Upper lobe of left lung (tissue), 4 donors: Measurements from ENCODE around the gene ATL1.

ENCODE experiments used
- CTCF ChIP-seq, 6 experiments: fragments of 450-650 bp in 4 of 6; fragments of 200-600 bp in 2 of 6; sonication (generic) in 2 of 6; IDR thresholded peaks; one replicate each; pipeline ENCODE4 v1.5.1; 2016 to 2019; ENCODE audit warnings: antibody characterized with exemption in 6 of 6
- EP300 ChIP-seq, 4 donors: sonication (generic); formaldehyde crosslinking; IDR thresholded peaks; one replicate each; pipeline ENCODE4 v1.5.1; 2017; ENCODE audit warnings: antibody characterized with exemption in 4 of 4, control low read depth in 2 of 4
- POLR2A ChIP-seq, 4 donors: fragments of 450-650 bp; IDR thresholded peaks; one replicate each; pipeline ENCODE4 v1.5.1; 2016 to 2017; ENCODE audit warnings: antibody characterized with exemption in 4 of 4, mild to moderate bottlenecking in 2 of 4

DNA sequence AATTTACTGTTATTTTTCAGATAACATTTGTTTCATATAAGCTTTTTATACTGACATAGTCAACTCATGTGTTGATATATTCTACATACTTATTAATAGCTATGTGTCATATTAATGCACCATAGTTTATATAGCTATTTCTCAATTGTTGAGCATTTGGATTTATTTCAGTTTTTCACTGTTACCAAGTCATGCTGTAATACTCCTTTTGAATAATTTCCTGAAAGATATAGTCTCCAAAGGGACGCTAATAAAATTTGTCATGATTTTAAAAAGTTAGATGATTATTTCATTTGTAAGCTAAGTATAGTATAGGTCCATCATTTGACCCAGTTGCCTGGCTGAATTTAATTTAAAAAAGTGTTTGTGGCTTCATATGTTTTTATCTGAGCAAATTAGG, 47.8 kb downstream of the ATL1 start:
- no peak for TF ChIP-seq POLR2A (IDR thresholded peaks at IDR 0.05)
- TF ChIP-seq CTCF (IDR thresholded peaks at IDR 0.05) = no peak
- no peak for TF ChIP-seq EP300 (IDR thresholded peaks at IDR 0.05)
